GM23338 (cell line): Measurements from ENCODE around the gene TMEM44.
"Not testable (repeated sequence)": the region's sequence is repeated elsewhere in the genome, so short reads cannot be mapped to it uniquely, and the experiment has no call there.

Experiments
- CREB1 ChIP-seq: fragments of 250-450 bp; sonication (Bioruptor Pico); IDR thresholded peaks from 2 replicates; pipeline ENCODE4 v1.5.0; 2020; ENCODE audit warnings: low read depth, mild to moderate bottlenecking, moderate library complexity
- EZH2 ChIP-seq: fragments of 200-600 bp; sonication (generic); IDR thresholded peaks from one replicate; pipeline ENCODE4 v1.8.0; 2017; ENCODE audit warnings: antibody characterized with exemption, mild to moderate bottlenecking, low read depth; ENCODE audit not compliant: unreplicated experiment
- EZH2phosphoT487 ChIP-seq: fragments of 200-600 bp; sonication (generic); IDR thresholded peaks from one replicate; pipeline ENCODE4 v1.8.1; 2018; ENCODE audit warnings: antibody characterized with exemption; ENCODE audit not compliant: unreplicated experiment
- JUNB ChIP-seq: IDR thresholded peaks from one replicate; pipeline ENCODE4 v1.6.1; 2016; ENCODE audit warnings: antibody characterized with exemption; ENCODE audit not compliant: unreplicated experiment
- NANOG ChIP-seq: IDR thresholded peaks from 2 replicates; pipeline ENCODE4 v1.6.1; 2016; ENCODE audit warnings: antibody characterized with exemption, borderline replicate concordance
- POLR2AphosphoS5 ChIP-seq: IDR thresholded peaks from 2 replicates; pipeline ENCODE4 v1.6.1; 2016; ENCODE audit warnings: antibody characterized with exemption, low read depth
- STAT1 ChIP-seq: IDR thresholded peaks from one replicate; pipeline ENCODE4 v1.6.1; 2016; ENCODE audit warnings: antibody characterized with exemption; ENCODE audit not compliant: unreplicated experiment
- ZNF114 ChIP-seq: fragments of 250-450 bp; sonication (Bioruptor Pico); IDR thresholded peaks from 2 replicates; pipeline ENCODE4 v1.5.0; 2020; ENCODE audit warnings: mild to moderate bottlenecking, moderate library complexity
- ZNF331 ChIP-seq: fragments of 250-450 bp; sonication (Bioruptor Pico); IDR thresholded peaks from 2 replicates; pipeline ENCODE4 v1.5.0; 2020; ENCODE audit warnings: low read depth, mild to moderate bottlenecking, moderate library complexity
- TF ChIP-seq, protein P1 (sequence below), 2 experiments: fragments of 200-600 bp in 1 of 2; sonication (generic) in 1 of 2; conservative IDR thresholded peaks; 2 replicates each; pipeline versions ENCODE4 v1.5.1 to v1.6.1; 2016 to 2017; ENCODE audit warnings: antibody characterized with exemption in 2 of 2, low read depth in 2 of 2, mild to moderate bottlenecking in 2 of 2, moderate library complexity in 1 of 2
- TF ChIP-seq, protein P2 (sequence below): IDR thresholded peaks from one replicate; pipeline ENCODE4 v1.6.1; 2018; ENCODE audit warnings: antibody characterized with exemption; ENCODE audit not compliant: unreplicated experiment
- TF ChIP-seq, protein P3 (sequence below): IDR thresholded peaks from 2 replicates; pipeline ENCODE4 v1.6.1; 2016; ENCODE audit warnings: antibody characterized with exemption
- TF ChIP-seq, protein P4 (sequence below): fragments of 250-450 bp; sonication (Bioruptor Pico); IDR thresholded peaks from 2 replicates; pipeline ENCODE4 v1.5.0; 2020; ENCODE audit warnings: mild to moderate bottlenecking, moderate library complexity

DNA sequence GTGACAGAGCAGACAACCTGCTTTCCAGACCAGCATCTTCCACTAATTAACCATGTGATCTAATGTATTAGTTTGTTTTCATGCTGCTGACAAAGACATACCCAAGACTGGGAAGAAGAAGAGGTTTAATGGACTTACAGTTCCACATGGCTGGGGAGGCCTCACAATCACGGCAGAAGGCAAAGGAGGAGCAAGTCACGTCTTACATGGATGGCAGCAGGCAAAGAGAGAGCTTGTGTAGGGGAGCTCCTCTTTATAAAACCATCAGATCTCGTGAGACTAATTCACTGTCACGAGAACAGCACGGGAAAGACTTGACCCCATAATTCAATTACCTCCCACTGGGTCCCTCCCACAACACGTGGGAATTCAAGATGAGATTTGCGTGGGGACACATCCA, 27.9 kb downstream of the TMEM44 start:
- TF ChIP-seq, protein P1, sequence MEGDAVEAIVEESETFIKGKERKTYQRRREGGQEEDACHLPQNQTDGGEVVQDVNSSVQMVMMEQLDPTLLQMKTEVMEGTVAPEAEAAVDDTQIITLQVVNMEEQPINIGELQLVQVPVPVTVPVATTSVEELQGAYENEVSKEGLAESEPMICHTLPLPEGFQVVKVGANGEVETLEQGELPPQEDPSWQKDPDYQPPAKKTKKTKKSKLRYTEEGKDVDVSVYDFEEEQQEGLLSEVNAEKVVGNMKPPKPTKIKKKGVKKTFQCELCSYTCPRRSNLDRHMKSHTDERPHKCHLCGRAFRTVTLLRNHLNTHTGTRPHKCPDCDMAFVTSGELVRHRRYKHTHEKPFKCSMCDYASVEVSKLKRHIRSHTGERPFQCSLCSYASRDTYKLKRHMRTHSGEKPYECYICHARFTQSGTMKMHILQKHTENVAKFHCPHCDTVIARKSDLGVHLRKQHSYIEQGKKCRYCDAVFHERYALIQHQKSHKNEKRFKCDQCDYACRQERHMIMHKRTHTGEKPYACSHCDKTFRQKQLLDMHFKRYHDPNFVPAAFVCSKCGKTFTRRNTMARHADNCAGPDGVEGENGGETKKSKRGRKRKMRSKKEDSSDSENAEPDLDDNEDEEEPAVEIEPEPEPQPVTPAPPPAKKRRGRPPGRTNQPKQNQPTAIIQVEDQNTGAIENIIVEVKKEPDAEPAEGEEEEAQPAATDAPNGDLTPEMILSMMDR (conservative IDR thresholded peaks at IDR 0.05; ENCODE audit: low read depth in 2 of 2): not testable (repeated sequence)
- not testable (repeated sequence) for TF ChIP-seq NANOG; EZH2; POLR2AphosphoS5; JUNB; EZH2phosphoT487; ZNF331 (CRISPR knock-in tag); CREB1 (CRISPR knock-in tag); STAT1; ZNF114 (CRISPR knock-in tag)
- TF ChIP-seq, protein P2, sequence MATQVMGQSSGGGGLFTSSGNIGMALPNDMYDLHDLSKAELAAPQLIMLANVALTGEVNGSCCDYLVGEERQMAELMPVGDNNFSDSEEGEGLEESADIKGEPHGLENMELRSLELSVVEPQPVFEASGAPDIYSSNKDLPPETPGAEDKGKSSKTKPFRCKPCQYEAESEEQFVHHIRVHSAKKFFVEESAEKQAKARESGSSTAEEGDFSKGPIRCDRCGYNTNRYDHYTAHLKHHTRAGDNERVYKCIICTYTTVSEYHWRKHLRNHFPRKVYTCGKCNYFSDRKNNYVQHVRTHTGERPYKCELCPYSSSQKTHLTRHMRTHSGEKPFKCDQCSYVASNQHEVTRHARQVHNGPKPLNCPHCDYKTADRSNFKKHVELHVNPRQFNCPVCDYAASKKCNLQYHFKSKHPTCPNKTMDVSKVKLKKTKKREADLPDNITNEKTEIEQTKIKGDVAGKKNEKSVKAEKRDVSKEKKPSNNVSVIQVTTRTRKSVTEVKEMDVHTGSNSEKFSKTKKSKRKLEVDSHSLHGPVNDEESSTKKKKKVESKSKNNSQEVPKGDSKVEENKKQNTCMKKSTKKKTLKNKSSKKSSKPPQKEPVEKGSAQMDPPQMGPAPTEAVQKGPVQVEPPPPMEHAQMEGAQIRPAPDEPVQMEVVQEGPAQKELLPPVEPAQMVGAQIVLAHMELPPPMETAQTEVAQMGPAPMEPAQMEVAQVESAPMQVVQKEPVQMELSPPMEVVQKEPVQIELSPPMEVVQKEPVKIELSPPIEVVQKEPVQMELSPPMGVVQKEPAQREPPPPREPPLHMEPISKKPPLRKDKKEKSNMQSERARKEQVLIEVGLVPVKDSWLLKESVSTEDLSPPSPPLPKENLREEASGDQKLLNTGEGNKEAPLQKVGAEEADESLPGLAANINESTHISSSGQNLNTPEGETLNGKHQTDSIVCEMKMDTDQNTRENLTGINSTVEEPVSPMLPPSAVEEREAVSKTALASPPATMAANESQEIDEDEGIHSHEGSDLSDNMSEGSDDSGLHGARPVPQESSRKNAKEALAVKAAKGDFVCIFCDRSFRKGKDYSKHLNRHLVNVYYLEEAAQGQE: not testable (repeated sequence)
- TF ChIP-seq, protein P3, sequence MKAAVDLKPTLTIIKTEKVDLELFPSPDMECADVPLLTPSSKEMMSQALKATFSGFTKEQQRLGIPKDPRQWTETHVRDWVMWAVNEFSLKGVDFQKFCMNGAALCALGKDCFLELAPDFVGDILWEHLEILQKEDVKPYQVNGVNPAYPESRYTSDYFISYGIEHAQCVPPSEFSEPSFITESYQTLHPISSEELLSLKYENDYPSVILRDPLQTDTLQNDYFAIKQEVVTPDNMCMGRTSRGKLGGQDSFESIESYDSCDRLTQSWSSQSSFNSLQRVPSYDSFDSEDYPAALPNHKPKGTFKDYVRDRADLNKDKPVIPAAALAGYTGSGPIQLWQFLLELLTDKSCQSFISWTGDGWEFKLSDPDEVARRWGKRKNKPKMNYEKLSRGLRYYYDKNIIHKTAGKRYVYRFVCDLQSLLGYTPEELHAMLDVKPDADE: not testable (repeated sequence)
- TF ChIP-seq, protein P4, sequence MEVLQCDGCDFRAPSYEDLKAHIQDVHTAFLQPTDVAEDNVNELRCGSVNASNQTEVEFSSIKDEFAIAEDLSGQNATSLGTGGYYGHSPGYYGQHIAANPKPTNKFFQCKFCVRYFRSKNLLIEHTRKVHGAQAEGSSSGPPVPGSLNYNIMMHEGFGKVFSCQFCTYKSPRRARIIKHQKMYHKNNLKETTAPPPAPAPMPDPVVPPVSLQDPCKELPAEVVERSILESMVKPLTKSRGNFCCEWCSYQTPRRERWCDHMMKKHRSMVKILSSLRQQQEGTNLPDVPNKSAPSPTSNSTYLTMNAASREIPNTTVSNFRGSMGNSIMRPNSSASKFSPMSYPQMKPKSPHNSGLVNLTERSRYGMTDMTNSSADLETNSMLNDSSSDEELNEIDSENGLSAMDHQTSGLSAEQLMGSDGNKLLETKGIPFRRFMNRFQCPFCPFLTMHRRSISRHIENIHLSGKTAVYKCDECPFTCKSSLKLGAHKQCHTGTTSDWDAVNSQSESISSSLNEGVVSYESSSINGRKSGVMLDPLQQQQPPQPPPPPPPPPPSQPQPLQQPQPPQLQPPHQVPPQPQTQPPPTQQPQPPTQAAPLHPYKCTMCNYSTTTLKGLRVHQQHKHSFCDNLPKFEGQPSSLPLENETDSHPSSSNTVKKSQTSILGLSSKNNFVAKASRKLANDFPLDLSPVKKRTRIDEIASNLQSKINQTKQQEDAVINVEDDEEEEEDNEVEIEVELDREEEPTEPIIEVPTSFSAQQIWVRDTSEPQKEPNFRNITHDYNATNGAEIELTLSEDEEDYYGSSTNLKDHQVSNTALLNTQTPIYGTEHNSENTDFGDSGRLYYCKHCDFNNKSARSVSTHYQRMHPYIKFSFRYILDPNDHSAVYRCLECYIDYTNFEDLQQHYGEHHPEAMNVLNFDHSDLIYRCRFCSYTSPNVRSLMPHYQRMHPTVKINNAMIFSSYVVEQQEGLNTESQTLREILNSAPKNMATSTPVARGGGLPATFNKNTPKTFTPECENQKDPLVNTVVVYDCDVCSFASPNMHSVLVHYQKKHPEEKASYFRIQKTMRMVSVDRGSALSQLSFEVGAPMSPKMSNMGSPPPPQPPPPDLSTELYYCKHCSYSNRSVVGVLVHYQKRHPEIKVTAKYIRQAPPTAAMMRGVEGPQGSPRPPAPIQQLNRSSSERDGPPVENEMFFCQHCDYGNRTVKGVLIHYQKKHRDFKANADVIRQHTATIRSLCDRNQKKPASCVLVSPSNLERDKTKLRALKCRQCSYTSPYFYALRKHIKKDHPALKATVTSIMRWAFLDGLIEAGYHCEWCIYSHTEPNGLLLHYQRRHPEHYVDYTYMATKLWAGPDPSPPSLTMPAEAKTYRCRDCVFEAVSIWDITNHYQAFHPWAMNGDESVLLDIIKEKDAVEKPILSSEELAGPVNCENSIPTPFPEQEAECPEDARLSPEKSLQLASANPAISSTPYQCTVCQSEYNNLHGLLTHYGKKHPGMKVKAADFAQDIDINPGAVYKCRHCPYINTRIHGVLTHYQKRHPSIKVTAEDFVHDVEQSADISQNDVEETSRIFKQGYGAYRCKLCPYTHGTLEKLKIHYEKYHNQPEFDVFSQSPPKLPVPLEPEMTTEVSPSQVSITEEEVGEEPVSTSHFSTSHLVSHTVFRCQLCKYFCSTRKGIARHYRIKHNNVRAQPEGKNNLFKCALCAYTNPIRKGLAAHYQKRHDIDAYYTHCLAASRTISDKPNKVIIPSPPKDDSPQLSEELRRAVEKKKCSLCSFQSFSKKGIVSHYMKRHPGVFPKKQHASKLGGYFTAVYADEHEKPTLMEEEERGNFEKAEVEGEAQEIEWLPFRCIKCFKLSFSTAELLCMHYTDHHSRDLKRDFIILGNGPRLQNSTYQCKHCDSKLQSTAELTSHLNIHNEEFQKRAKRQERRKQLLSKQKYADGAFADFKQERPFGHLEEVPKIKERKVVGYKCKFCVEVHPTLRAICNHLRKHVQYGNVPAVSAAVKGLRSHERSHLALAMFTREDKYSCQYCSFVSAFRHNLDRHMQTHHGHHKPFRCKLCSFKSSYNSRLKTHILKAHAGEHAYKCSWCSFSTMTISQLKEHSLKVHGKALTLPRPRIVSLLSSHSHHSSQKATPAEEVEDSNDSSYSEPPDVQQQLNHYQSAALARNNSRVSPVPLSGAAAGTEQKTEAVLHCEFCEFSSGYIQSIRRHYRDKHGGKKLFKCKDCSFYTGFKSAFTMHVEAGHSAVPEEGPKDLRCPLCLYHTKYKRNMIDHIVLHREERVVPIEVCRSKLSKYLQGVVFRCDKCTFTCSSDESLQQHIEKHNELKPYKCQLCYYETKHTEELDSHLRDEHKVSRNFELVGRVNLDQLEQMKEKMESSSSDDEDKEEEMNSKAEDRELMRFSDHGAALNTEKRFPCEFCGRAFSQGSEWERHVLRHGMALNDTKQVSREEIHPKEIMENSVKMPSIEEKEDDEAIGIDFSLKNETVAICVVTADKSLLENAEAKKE (CRISPR knock-in tag): not testable (repeated sequence)
